HepG2 (cell line): ENCODE results near the gene INHA. TPM values are rescaled to one million over a fixed set of nuclear protein-coding genes. Genes with fewer than 3 reads are reported as not detected.

Experiments used
- BCL6 ChIP-seq: IDR thresholded peaks from 2 replicates; pipeline ENCODE4 v1.6.1; 2016; ENCODE audit warnings: missing genetic modification reagents, missing compliant biosample characterization
- KMT2B ChIP-seq: IDR thresholded peaks from 2 replicates; pipeline ENCODE4 v1.6.1; 2016; ENCODE audit warnings: missing genetic modification reagents, missing compliant biosample characterization
- PLRG1 ChIP-seq: fragments of 450-650 bp; conservative IDR thresholded peaks from 2 replicates; pipeline ENCODE4 v1.6.1; 2016
- RELA ChIP-seq: sonication (generic); formaldehyde crosslinking; IDR thresholded peaks from 2 replicates; pipeline ENCODE4 v1.4.0; 2020; ENCODE audit warnings: missing genetic modification reagents
- RXRB ChIP-seq: IDR thresholded peaks from 2 replicates; pipeline ENCODE4 v1.6.1; 2016; ENCODE audit warnings: borderline replicate concordance, missing genetic modification reagents, missing compliant biosample characterization
- SIX4 ChIP-seq: sonication (generic); formaldehyde crosslinking; IDR thresholded peaks from 2 replicates; pipeline ENCODE4 v1.4.0; 2020; ENCODE audit warnings: missing genetic modification reagents
- SRSF1 ChIP-seq: fragments of 200-400 bp; formaldehyde crosslinking; optimal IDR thresholded peaks from 2 replicates; pipeline ENCODE3; 2017; ENCODE audit warnings: mild to moderate bottlenecking, low read depth, low read length, moderate library complexity
- TMF1 ChIP-seq: sonication (generic); formaldehyde crosslinking; IDR thresholded peaks from 2 replicates; pipeline ENCODE4 v1.8.1; 2022; ENCODE audit warnings: low read depth, missing genetic modification reagents
- ZNF10 ChIP-seq: sonication (generic); formaldehyde crosslinking; IDR thresholded peaks from 2 replicates; pipeline ENCODE4 v1.4.0; 2020; ENCODE audit warnings: mild to moderate bottlenecking, low read depth, missing genetic modification reagents, borderline replicate concordance
- ZNF224 ChIP-seq: sonication (generic); formaldehyde crosslinking; IDR thresholded peaks from 2 replicates; pipeline ENCODE4 v1.5.0; 2020; ENCODE audit warnings: mild to moderate bottlenecking, missing genetic modification reagents
- ZNF235 ChIP-seq: sonication (generic); formaldehyde crosslinking; IDR thresholded peaks from 2 replicates; pipeline ENCODE4 v1.8.1; 2023; ENCODE audit warnings: mild to moderate bottlenecking, missing genetic modification reagents, borderline replicate concordance
- ZNF292 ChIP-seq: sonication (generic); formaldehyde crosslinking; IDR thresholded peaks from 2 replicates; pipeline ENCODE4 v1.8.1; 2022; ENCODE audit warnings: mild to moderate bottlenecking, low read depth, missing genetic modification reagents, borderline replicate concordance
- ZNF564 ChIP-seq: sonication (generic); formaldehyde crosslinking; IDR thresholded peaks from 2 replicates; pipeline ENCODE4 v1.8.1; 2023; ENCODE audit warnings: mild to moderate bottlenecking, missing genetic modification reagents
- polyA plus RNA-seq, 8 experiments: library from polyadenylated mRNA; depleted of rRNA in 3 of 8; stranded (reverse) in 7 of 8; unstranded in 1 of 8; fragments of >200 nt; fragmentation: Illumina TruSeq in 4 of 8; extraction: Trizol in 4 of 8; gene quantifications; 2 replicates each; pipeline versions ENCODE4 v1.2.1 to v1.2.3, GENCODE V29; 2011 to 2016; ENCODE audit warnings: low read depth in 4 of 8, missing spikeins in 1 of 8, mixed read lengths in 1 of 8; ENCODE audit not compliant: insufficient read depth in 1 of 8
- total RNA-seq, 5 experiments: library from RNA; depleted of rRNA; stranded (reverse); fragments of >200 nt; fragmentation: Illumina TruSeq; extraction: Trizol; gene quantifications; 2 replicates each; pipeline ENCODE4 v1.2.3, GENCODE V29; 2016; ENCODE audit warnings: low read depth in 1 of 5
- TF ChIP-seq, protein P1 (sequence below): sonication (generic); formaldehyde crosslinking; IDR thresholded peaks from 2 replicates; pipeline ENCODE4 v1.5.1; 2020; ENCODE audit warnings: missing genetic modification reagents, mild to moderate bottlenecking, borderline replicate concordance
- TF ChIP-seq, protein P2 (sequence below): sonication (generic); formaldehyde crosslinking; IDR thresholded peaks from 2 replicates; pipeline ENCODE4 v1.5.0; 2020; ENCODE audit warnings: mild to moderate bottlenecking, missing genetic modification reagents, borderline replicate concordance
- TF ChIP-seq, protein P3 (sequence below): sonication (generic); formaldehyde crosslinking; IDR thresholded peaks from 2 replicates; pipeline ENCODE4 v1.4.0; 2020; ENCODE audit warnings: missing genetic modification reagents, borderline replicate concordance
- TF ChIP-seq, protein P4 (sequence below): sonication (generic); formaldehyde crosslinking; IDR thresholded peaks from 2 replicates; pipeline ENCODE4 v1.4.0; 2020; ENCODE audit warnings: missing genetic modification reagents

Gene INHA
- total and polyA plus RNA-seq, 2 of the 13 experiments (the other 11 are each of a cell fraction or from before 2014, with no cell fraction given): 4.1 to 15.2 TPM

DNA sequence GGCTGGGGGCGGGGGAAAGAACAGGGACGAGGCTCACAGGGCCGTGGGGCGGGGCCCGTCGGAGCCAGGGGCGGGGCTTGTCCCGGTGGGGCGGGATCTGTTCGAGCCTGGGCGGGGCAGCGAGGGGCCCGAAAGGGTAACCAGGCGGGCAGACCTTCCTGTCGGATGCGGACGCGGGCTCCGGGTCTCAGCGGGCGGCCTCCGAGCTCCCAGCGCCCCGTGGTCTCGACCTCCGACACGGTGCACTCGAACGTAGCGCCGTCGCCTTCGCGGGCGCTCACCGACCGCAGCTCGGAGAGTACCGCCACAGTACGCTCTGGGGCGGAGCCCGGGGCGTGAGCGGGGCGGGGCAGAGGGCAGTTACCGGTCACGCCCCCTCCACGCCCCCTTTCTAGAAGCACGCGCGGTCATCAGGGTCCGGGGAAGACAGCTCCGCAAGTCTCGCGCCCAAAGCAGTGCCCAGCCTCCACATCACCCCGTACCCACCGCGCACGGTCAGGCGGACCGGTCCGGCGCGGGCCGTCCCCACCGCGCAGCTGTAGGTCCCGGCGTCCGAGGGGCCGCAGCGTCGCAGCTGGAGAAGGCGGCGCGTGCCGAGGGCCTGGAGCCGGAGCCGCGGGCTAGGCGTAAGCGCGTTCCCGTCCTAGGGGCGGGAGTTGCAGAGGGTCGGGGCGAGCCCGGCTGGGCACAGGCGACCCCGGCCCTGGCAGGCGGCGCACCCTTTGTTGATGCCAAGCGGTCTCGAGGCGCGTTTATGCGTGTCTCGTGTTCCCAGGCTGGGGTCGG is 19.5 kb upstream of the INHA start (continued):
- TF ChIP-seq, protein P1, sequence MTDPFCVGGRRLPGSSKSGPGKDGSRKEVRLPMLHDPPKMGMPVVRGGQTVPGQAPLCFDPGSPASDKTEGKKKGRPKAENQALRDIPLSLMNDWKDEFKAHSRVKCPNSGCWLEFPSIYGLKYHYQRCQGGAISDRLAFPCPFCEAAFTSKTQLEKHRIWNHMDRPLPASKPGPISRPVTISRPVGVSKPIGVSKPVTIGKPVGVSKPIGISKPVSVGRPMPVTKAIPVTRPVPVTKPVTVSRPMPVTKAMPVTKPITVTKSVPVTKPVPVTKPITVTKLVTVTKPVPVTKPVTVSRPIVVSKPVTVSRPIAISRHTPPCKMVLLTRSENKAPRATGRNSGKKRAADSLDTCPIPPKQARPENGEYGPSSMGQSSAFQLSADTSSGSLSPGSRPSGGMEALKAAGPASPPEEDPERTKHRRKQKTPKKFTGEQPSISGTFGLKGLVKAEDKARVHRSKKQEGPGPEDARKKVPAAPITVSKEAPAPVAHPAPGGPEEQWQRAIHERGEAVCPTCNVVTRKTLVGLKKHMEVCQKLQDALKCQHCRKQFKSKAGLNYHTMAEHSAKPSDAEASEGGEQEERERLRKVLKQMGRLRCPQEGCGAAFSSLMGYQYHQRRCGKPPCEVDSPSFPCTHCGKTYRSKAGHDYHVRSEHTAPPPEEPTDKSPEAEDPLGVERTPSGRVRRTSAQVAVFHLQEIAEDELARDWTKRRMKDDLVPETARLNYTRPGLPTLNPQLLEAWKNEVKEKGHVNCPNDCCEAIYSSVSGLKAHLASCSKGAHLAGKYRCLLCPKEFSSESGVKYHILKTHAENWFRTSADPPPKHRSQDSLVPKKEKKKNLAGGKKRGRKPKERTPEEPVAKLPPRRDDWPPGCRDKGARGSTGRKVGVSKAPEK: no peak
- peak; percentile 56 for TF ChIP-seq SRSF1
- TF ChIP-seq RELA (CRISPR knock-in tag): peak; percentile 22; the same call in 1 of the 2 replicates
- TF ChIP-seq, protein P2, sequence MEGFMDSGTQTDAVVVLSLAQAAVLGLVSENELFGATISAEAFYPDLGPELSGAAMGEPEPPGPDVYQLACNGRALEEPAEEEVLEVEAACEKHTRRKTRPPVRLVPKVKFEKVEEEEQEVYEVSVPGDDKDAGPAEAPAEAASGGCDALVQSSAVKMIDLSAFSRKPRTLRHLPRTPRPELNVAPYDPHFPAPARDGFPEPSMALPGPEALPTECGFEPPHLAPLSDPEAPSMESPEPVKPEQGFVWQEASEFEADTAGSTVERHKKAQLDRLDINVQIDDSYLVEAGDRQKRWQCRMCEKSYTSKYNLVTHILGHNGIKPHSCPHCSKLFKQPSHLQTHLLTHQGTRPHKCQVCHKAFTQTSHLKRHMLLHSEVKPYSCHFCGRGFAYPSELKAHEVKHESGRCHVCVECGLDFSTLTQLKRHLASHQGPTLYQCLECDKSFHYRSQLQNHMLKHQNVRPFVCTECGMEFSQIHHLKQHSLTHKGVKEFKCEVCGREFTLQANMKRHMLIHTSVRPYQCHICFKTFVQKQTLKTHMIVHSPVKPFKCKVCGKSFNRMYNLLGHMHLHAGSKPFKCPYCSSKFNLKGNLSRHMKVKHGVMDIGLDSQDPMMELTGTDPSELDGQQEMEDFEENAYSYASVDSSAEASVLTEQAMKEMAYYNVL (CRISPR knock-in tag): peak; percentile 74; the same call in 1 of the 2 replicates
- no peak for TF ChIP-seq KMT2B (CRISPR knock-in tag)
- TF ChIP-seq RXRB (CRISPR knock-in tag): 0 out of 2 replicates have a peak, but pooled peaks have one; percentile 12
- 0 out of 2 replicates have a peak, but pooled peaks have one; percentile 64 for TF ChIP-seq ZNF224
- TF ChIP-seq ZNF235 (CRISPR knock-in tag): no peak; the same call in 1 of the 2 replicates
- TF ChIP-seq SIX4 (CRISPR knock-in tag): no peak; the same call in 1 of the 2 replicates
- TF ChIP-seq ZNF564 (CRISPR knock-in tag): peak; percentile 87
- TF ChIP-seq PLRG1: no peak
- TF ChIP-seq, protein P3, sequence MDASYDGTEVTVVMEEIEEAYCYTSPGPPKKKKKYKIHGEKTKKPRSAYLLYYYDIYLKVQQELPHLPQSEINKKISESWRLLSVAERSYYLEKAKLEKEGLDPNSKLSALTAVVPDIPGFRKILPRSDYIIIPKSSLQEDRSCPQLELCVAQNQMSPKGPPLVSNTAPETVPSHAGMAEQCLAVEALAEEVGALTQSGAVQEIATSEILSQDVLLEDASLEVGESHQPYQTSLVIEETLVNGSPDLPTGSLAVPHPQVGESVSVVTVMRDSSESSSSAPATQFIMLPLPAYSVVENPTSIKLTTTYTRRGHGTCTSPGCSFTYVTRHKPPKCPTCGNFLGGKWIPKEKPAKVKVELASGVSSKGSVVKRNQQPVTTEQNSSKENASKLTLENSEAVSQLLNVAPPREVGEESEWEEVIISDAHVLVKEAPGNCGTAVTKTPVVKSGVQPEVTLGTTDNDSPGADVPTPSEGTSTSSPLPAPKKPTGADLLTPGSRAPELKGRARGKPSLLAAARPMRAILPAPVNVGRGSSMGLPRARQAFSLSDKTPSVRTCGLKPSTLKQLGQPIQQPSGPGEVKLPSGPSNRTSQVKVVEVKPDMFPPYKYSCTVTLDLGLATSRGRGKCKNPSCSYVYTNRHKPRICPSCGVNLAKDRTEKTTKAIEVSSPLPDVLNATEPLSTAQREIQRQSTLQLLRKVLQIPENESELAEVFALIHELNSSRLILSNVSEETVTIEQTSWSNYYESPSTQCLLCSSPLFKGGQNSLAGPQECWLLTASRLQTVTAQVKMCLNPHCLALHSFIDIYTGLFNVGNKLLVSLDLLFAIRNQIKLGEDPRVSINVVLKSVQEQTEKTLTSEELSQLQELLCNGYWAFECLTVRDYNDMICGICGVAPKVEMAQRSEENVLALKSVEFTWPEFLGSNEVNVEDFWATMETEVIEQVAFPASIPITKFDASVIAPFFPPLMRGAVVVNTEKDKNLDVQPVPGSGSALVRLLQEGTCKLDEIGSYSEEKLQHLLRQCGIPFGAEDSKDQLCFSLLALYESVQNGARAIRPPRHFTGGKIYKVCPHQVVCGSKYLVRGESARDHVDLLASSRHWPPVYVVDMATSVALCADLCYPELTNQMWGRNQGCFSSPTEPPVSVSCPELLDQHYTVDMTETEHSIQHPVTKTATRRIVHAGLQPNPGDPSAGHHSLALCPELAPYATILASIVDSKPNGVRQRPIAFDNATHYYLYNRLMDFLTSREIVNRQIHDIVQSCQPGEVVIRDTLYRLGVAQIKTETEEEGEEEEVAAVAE (CRISPR knock-in tag): no peak
- TF ChIP-seq BCL6 (CRISPR knock-in tag): no peak; the same call in 1 of the 2 replicates
- TF ChIP-seq, protein P4, sequence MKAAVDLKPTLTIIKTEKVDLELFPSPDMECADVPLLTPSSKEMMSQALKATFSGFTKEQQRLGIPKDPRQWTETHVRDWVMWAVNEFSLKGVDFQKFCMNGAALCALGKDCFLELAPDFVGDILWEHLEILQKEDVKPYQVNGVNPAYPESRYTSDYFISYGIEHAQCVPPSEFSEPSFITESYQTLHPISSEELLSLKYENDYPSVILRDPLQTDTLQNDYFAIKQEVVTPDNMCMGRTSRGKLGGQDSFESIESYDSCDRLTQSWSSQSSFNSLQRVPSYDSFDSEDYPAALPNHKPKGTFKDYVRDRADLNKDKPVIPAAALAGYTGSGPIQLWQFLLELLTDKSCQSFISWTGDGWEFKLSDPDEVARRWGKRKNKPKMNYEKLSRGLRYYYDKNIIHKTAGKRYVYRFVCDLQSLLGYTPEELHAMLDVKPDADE (CRISPR knock-in tag): no peak
- TF ChIP-seq ZNF292 (CRISPR knock-in tag): no peak
- peak; percentile 84 for TF ChIP-seq TMF1 (CRISPR knock-in tag)
- no peak for TF ChIP-seq ZNF10 (CRISPR knock-in tag)
